Upper lobe of left lung (tissue), 4 donors: ENCODE results near the gene LILRB4.
"Not testable (repeated sequence)": the region's sequence is repeated elsewhere in the genome, so short reads cannot be mapped to it uniquely, and the experiment has no call there.

ENCODE experiments used
- CTCF ChIP-seq, 6 experiments: fragments of 450-650 bp in 4 of 6; fragments of 200-600 bp in 2 of 6; sonication (generic) in 2 of 6; IDR thresholded peaks; one replicate each; pipeline ENCODE4 v1.5.1; 2016 to 2019; ENCODE audit warnings: antibody characterized with exemption in 6 of 6
- POLR2A ChIP-seq, 4 donors: fragments of 450-650 bp; IDR thresholded peaks; one replicate each; pipeline ENCODE4 v1.5.1; 2016 to 2017; ENCODE audit warnings: antibody characterized with exemption in 4 of 4, mild to moderate bottlenecking in 2 of 4

DNA sequence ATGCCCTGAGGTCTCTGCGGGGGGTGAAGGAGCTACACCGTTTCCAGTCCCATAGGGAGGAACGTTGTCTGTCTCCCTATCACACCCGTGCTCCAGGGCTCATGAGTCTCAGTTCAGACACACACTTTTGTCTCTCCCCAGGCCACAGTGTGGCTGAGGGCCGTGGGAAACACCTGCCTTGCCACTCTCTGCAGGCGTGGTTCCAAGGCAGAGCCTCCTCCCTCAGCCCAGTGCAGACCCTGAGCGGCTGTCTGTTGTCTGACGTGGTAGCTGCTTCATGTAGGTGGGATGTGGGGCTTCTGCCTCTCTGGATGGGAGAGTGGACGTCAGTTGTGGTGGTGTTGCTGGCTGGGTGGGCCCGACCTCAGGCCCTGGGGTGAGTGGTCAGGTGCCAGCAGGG lies 38.6 kb upstream of the LILRB4 start:
- TF ChIP-seq CTCF, POLR2A (IDR thresholded peaks at IDR 0.05): not testable (repeated sequence)
